ENCODE results near the gene IL36RN. TPM values are rescaled to one million over a fixed set of nuclear protein-coding genes. Genes with fewer than 3 reads are reported as not detected.

IL36RN gene
- total RNA-seq, 2 donors from 2014 or later, result not detected

GRCh38 chr2:113098041-113098440, 39.0 kb downstream of the IL36RN start:
- peak; percentile 36 for DNase-seq (ENCODE audit: low spot score)
- H3K36me3 ChIP-seq, result no peaks in the 10 kb centered on the region
- no peaks in the 10 kb centered on the region for H3K4me1 ChIP-seq
- peaks cover 0 to 6% of the 10 kb centered on the region in 2 donors for H3K9me3 ChIP-seq
- no peak for TF ChIP-seq CTCF (IDR thresholded peaks at IDR 0.05)
- H3K4me3 ChIP-seq, result no peak overlapping the region
- H3K27me3 ChIP-seq, result no peaks in the 10 kb centered on the region
- no peak overlapping the region for H3K27ac ChIP-seq

DNA sequence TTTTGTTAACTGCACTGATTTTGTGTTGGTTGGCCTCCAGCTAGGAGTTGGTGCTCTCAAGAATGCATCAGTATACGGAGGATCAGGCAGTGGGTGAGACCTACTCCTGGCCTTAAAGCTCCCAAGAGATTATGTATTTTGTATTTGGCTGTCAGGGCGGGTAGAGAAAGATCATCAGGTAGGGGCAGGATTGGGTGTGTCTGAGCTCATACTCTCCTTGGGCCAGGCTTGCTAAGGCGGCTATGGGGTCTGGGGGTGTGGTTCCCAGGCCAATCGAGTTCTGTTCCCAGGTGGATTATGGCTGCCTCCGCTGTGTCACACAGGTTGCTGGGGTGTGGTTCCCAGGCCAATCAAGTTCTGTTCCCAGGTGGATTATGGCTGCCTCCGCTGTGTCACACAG, 39.5 kb downstream of the IL36RN start:
- H3K9me3 ChIP-seq, result peaks cover 0 to 10% of the 10 kb centered on the region in 2 donors
- no peaks in the 10 kb centered on the region for H3K36me3 ChIP-seq
- no peak overlapping the region for H3K4me3 ChIP-seq
- TF ChIP-seq CTCF (IDR thresholded peaks at IDR 0.05), result no peak
- H3K4me1 ChIP-seq, result no peaks in the 10 kb centered on the region
- H3K27ac ChIP-seq, result no peak overlapping the region
- H3K27me3 ChIP-seq, result no peaks in the 10 kb centered on the region
- DNase-seq (ENCODE audit: low spot score), result no peak

DNA sequence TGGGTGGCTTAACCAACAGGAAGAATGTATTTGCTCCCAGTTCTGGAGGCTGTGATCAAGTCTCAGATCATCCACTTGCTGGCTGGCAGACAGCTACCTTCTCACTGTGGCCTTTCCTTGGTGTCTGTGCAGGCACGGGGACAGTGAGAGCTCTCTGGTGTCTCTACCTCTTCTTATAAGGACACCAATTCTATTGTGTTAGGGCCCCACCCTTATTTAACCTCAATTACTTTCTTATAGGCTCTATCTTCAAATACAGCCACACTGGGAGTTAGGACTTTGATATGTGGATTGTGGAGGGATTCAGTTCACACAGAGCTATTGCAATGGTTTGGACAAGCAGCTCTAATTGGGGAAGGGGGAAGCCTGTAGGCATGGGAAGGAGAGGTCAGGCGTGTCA, 43.1 kb downstream of the IL36RN start:
- no peak for TF ChIP-seq CTCF (IDR thresholded peaks at IDR 0.05)
- H3K4me1 ChIP-seq, result no peaks in the 10 kb centered on the region

GRCh38 chr2:113103277-113103676, 44.3 kb downstream of the IL36RN start:
- Histone ChIP-seq H3K9me3 (peaks cover 0 to 10% of the 10 kb centered on the region in 2 donors), H3K27ac (no peak overlapping the region), H3K4me3 (no peak overlapping the region), H3K36me3 (no peaks in the 10 kb centered on the region), H3K27me3 (no peaks in the 10 kb centered on the region), H3K4me1 (no peaks in the 10 kb centered on the region)
- TF ChIP-seq CTCF (IDR thresholded peaks at IDR 0.05), result no peak
- no peak for DNase-seq (ENCODE audit: low spot score)

More for the DNA sequence above, 43.1 kb downstream of the IL36RN start:
- peaks cover 0 to 10% of the 10 kb centered on the region in 2 donors for H3K9me3 ChIP-seq
- no peaks in the 10 kb centered on the region for H3K27me3 ChIP-seq
- DNase-seq (ENCODE audit: low spot score), result no peak
- H3K4me3 ChIP-seq, result no peak overlapping the region
- H3K36me3 ChIP-seq, result no peaks in the 10 kb centered on the region
- no peak overlapping the region for H3K27ac ChIP-seq

GRCh38 chr2:113104054-113104611, 45.1 kb downstream of the IL36RN start:
- no peak overlapping the region for H3K27ac ChIP-seq
- no peak for DNase-seq (ENCODE audit: low spot score)
- peaks cover 0 to 10% of the 10 kb centered on the region in 2 donors for H3K9me3 ChIP-seq
- TF ChIP-seq CTCF (IDR thresholded peaks at IDR 0.05), result no peak
- no peaks in the 10 kb centered on the region for H3K27me3 ChIP-seq
- H3K4me1 ChIP-seq, result no peaks in the 10 kb centered on the region
- no peaks in the 10 kb centered on the region for H3K36me3 ChIP-seq
- H3K4me3 ChIP-seq, result no peak overlapping the region
